Measurements from ENCODE around the gene ARSG.

The ARSG gene

GRCh38 chr17:68318103-68318991, 27.1 kb downstream of the ARSG start:
- H3K4me3 ChIP-seq (ENCODE audit: low read depth, low read length) = no peak overlapping the region
- TF ChIP-seq CTCF (IDR thresholded peaks at IDR 0.05; ENCODE audit: low read depth, low read length, missing control alignments) = no peak
- DNase-seq (ENCODE audit: low read depth) = no peak

- DNase-seq (ENCODE audit: low read depth) = no peak
- TF ChIP-seq CTCF (IDR thresholded peaks at IDR 0.05; ENCODE audit: low read depth, low read length, missing control alignments) = no peak
- H3K4me3 ChIP-seq (ENCODE audit: low read depth, low read length) = no peak overlapping the region
Measured at GRCh38 chr17:68319410-68320162, 28.3 kb downstream of the ARSG start.

GRCh38 chr17:68320311-68320865, 29.1 kb downstream of the ARSG start:
- no peak for TF ChIP-seq CTCF (IDR thresholded peaks at IDR 0.05; ENCODE audit: low read depth, low read length, missing control alignments)
- no peak overlapping the region for H3K4me3 ChIP-seq (ENCODE audit: low read depth, low read length)
- no peak for DNase-seq (ENCODE audit: low read depth)

- no peak overlapping the region for H3K4me3 ChIP-seq (ENCODE audit: low read depth, low read length)
- DNase-seq (ENCODE audit: low read depth) = no peak
- TF ChIP-seq CTCF (IDR thresholded peaks at IDR 0.05; ENCODE audit: low read depth, low read length, missing control alignments) = no peak
Measured at GRCh38 chr17:68320943-68321555, 29.8 kb downstream of the ARSG start.

GRCh38 chr17:68321556-68321954, 30.3 kb downstream of the ARSG start:
- no peak for DNase-seq (ENCODE audit: low read depth)
- no peak overlapping the region for H3K4me3 ChIP-seq (ENCODE audit: low read depth, low read length)
- TF ChIP-seq CTCF (IDR thresholded peaks at IDR 0.05; ENCODE audit: low read depth, low read length, missing control alignments) = no peak

GRCh38 chr17:68322630-68323029, 31.3 kb downstream of the ARSG start:
- no peak for DNase-seq (ENCODE audit: low read depth)
- H3K4me3 ChIP-seq (ENCODE audit: low read depth, low read length) = no peak overlapping the region
- TF ChIP-seq CTCF (IDR thresholded peaks at IDR 0.05; ENCODE audit: low read depth, low read length, missing control alignments) = no peak

All from GM12864 (cell line).